Activated CD8-positive, alpha-beta memory T cell treated with anti-CD3 and anti-CD28 coated beads for 4 hours (primary cell): ENCODE measurements around the gene PAX3.

Experiments used
- DNase-seq, 2 donors: peaks; one replicate each; pipeline ENCODE4 v3.0.0-alpha.2; 2020; ENCODE audit warnings: low read depth in 2 of 2

Gene PAX3

DNA sequence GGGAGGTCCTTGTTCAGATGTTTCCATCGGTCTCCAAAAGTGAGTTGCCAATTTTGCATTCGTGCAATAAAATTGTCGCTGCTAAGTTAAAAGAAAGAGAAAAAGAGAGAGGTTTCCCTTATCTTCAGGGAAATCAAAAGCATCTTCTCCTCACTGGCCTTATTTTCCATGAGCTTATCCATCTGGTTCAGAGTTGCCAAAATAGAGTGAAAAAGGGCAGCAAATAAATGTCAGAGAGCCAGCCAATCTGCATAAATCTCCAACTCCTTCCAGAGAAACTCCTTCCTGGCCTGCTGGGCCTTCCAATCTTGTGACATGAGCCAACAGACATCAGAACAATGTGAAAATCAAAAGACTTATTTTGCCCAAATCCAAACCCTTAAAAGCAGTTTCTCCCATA is 28.4 kb downstream of the PAX3 start:
- no peak for DNase-seq

DNA sequence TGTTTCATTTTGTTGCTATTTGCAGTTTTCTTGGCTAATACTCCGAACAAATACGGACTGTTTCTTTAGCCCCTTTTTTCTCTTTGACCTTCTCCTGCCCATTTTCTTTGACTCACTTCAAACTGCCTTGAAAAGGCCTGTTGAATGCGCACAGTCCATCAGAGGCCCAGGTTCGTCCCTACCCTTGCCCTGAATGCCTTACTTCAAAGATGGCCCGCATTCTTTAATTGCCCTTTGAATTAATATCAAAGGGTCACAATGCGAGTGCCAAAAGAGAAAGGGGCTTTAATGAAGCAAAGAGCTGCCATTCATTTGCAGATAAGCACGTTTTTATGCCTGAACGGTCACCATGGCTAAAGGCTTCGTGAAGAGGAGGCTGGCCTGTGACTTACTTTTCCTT is 29.7 kb downstream of the PAX3 start:
- no peak for DNase-seq

DNA sequence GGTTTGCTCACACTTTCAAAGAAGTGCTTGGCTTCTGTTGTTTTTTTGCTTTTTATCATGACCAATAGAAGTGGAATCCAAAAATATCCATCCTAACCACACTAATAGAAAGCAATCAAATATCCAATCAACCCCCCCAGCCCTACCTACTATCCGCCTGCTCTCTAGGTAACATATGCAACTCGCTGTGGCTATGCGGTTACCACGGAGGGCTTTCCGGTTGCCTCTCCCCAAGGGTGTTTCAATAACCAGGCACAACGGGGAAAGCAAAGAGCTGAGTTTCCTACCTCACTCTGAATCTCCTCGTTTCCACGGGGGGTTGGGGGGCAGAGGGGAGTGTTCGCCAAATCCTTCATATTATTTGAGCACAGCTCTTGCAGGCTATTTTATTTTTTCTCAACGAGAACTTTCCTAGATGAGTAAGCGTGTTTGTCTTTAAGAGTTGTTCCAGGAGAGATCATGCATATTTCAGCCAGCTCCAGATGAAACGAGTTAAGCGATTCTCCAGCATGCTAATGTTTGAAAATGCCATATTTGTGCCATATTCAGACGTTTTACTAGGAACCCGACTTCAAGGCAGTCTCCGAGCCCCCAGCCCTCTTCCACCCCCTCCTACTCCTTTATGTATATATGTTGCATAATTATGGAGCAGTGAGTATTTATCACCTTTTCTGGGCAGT is 30.3 kb downstream of the PAX3 start:
- DNase-seq, result no peak

DNA sequence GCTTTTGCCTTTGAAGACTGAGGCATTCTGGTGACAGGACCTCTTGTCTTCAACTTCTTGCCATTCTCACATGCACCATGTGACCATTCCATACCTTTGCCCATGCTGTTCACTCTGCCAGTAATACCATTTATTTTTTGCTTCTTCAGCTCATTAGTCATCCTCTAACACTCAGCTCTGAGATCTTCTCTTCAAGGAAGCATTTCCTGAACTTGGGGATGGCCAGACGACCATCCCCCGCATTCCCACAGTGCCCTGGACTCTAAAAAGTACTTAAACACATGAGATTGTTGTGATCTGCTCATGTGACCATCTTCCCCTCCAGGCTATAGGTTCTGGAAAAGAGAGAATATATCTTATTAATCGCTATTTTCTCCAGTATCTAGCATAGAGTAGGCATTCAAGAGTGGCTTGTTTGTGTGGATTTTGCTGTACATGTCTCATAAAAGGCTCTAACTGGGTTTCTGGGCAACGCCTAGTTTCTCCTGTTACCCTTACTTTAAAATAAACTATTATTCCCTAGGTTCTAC is 33.9 kb downstream of the PAX3 start:
- DNase-seq, result no peak

DNA sequence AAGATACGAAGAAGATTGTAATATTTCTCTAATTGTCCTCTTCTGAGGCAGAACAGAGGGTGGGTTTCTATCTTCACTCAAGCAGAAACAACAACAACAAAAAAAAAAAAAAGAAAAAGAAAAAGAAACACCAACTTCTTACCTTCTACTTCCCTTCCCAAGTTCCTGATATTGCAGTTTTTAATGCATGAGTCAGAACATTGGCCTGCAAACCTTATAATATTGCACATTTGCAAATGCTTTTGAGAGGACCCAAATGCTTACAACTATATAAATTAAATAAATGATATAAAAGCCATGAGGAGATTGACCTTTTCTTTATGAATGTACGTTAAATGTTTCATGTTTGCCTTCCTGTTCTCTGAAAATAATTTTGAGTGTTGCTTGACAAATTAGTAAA is 37.3 kb downstream of the PAX3 start:
- no peak for DNase-seq

DNA sequence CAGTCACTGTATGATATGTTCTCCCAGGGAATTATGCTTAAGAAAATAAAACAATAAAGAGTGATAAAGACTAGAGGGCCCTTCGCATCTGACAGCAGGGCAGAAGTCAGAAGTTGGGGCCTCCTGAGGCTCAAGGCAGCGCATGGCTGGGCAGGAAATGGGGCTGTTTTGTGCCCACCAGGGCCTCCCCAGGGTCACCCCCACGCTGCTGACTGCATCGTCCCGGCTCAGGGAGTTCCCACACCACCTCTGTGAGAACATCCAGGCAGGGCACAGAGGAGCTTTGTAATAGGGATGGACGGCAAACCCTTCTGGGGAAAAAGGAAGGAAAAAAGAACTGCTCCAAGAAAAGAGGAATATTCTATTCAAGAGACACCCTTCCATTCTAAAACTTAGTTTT is 41.2 kb downstream of the PAX3 start:
- DNase-seq, result no peak

DNA sequence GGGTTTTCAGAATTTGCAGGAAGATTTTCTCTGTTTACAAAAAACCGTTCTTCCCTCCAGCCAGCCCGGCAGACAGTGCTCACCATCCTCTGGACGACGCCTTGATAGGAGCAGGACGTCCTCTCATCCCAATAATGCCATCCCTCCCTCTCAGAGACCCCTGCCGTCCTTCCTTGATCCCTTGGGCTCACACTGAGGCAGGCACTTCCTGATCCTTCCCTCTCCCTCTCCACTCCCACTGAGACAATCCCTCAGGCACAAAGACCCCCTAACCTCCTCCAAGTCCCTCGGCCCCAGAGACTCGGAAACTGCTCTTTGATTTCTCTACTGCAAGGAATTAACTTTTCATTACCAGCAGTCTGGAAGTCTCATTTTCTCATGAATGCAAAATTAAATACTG is 42.5 kb downstream of the PAX3 start:
- DNase-seq, result no peak

DNA sequence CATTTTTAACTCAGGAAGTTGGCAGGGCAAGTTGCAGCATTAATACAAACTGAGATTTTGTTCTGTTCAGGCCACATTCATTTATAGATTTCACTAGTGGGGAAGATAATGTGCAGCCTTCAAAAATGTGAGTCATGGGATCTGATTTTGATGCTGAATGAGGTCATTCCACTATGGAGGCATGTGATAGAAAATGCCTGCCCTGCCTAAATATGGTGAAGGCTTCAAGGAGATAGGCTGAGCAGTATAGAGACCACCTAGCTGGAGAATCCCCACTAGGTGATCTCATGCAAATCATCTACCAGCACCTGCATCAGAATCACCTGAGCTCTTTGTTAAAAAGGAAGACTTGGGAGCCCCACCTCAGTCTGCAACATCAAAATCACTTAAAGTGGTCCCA is 43.7 kb downstream of the PAX3 start:
- DNase-seq, result no peak

DNA sequence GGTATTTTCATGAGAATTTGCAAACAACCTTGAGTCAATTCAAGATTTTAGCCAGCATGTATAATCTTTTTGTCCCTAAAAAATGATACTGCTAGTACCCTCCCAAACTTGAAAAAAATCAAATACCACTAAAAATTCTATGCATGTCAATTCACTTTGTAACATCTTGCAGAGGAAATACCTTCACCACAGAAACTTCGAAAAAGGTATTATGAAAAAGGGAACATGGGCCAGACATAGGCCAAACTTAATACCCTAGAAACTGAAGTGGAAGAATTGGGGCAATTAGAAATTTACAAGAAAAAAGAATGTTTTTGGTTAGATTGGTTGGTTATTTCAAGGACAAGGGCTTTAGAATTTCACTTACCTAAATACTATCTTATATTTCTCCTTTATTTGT is 48.5 kb downstream of the PAX3 start:
- no peak for DNase-seq

DNA sequence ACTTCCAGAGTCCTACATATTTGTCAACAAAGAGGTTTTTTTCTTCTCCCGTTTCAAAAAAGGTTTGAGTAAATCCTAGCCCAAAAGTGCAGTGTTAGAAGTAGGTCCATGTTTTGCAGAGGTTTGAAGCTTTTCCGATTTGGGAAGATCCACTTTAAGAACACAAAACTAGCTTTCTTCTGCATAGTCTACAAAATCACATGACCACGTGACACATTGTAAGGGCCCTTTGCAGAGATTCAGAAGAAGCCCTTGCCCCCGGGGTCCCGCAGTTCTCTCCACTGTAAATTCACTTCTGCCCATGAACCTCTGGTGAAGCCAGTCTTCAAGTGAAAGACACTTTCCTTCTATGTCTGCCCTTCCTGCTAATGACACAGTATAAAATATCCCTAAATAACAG is 49.4 kb downstream of the PAX3 start:
- DNase-seq, result no peak

DNA sequence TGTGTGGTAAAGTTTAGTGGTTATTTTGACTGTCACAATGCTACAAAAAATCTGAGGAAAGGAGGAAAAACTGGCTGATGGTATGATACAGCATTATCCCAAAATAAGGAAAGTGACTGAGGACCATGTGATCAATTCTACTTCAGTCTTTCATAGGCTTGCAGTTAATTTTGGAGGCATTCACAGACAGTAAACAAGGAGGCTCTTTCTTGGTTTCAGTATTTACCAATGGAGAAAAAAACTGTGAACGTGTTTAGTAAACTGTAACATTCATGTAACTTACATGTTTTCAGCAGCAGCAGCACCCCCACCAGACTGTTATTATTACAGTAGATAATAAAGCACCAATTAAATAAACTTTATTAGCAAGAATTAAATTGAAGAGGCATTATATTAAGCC is 50.0 kb downstream of the PAX3 start:
- DNase-seq, result no peak

DNA sequence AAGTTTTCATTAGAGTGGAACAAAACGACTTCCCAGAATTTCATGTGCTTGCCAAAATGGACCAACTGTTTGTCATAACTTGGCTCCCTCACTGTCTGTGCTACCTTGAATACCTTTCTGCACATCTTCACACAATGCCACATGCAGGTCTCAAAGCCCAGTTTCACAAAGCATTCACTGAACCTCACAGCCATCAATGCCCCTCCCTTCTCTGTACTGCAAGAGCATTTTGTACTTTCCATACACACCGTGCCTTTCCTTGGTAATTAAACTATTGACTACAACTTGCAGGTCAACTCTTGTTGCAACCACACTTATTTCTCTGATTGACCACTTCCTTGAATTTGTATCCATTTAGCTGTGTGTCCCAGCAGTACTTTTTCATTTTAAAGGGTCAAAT is 50.5 kb downstream of the PAX3 start:
- no peak for DNase-seq

DNA sequence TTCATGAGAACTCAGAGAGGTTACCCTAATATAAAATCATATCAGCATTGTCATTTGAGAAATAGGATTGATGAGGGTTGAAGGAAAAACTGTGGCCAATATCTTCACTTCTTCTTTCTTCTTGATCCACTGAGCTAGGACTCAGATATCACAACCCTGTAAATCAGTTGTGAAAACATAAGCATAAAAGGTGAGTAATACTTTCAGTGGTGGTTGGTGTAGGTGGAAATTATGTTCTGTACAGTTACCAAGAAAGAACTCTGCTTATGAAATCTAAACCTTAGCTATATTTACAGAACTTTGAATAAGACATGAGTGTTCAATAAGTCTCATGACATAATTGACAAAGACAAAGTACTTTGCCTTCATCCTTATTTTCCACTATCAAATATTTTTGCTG is 56.3 kb downstream of the PAX3 start:
- no peak for DNase-seq

DNA sequence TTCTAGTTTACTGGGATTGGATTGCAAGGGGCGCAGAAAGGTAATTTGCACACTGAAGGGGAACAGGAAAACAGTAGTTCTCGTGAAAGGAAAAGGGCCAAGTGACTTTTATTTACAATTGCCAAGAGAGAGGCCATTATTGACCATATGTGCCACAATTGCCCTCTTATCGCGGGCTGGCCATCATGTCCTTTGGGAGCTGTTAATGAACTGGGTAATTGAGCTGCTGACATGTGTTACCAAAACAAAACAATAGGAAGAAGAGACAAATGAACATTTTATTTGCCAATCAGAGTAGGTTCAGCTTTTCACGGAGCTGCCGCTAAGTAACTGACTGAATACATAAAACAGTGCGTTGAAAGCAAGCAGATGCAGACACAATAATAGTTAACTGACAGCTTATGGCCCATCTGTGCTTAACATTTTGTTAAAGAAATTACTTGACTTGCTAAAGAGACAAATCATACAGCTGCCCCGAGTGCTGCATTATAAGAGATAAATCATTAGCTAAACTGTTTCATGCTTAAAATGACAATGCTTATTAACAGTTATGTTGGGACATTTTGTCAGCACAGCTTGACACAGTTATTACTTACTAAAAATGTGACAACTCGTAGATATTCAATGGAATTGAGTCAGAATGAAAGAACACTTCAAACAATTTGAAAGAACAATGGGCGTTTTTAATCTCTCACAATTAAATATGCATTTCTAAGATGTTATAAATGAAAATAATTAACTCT is 57.5 kb downstream of the PAX3 start:
- no peak for DNase-seq

DNA sequence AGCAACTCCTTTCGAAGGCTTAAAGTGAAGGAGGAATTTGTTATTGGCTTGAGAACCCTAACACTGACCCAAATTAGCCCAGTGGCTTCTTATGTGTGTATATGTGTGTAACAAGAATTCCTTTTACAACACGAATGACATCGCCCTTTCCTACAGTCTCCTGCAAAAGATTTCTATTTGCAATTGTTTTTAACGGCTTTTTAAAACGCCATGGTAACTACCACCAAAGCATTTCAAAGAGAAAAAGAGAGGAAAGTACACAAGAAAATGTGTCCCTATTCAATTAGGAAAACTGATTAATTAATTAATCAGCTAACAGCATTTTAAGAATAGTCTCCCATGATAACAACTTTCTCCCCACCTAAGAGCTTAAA is 58.1 kb downstream of the PAX3 start:
- DNase-seq, result no peak

DNA sequence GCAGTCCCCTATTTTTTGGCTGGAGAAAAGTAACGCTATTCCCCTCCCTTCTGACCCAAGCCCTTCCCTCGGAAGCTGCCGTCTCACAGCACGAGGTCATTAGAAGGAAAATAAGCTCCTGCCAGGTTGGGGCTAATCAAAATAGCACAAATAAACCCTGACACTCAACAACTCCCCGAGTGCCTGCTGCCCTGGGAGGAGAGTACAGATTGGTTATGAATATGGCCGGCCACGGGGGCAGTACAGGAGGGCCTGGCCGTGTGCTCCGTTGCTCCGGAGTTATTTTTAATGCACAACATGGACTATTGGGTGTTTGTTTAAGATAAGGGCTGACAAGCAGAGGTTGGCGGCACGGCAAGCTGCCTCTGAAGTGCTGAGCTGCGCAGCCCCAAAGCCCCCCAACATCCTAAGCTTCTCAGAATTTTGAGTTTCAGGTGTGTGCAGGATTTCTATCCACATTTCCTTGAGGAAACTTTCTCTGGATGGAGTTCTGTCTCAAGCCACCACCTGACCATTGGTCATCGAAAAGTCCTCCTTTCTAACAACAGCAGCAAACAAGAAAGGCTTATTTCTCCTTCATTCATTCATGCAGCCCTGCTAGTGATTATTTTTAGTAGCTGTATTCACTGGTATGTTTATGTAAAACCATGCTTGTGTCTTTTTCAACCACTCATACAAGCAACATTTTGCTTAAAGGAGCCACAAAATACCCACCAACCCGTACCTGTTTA is 58.7 kb downstream of the PAX3 start:
- DNase-seq, result no peak

DNA sequence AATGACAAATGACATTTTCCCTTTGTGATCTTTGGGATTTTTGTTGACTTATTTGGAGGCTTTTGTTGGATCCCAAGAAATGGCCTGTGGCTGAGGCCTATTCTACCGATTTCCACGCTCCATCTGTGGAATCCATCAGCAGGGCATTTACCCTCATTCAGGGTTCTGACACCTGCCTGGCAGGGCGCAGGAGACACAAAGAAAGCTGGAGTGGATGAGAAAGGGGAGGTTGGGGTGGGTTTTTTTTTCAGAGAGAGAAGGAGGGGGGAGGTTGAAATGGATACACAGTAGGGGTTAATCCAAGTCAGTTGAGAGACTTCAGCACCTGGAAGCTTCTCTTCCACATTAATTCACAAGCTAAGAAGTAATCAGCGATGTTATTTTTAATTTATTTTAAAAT is 59.7 kb downstream of the PAX3 start:
- DNase-seq, result no peak

DNA sequence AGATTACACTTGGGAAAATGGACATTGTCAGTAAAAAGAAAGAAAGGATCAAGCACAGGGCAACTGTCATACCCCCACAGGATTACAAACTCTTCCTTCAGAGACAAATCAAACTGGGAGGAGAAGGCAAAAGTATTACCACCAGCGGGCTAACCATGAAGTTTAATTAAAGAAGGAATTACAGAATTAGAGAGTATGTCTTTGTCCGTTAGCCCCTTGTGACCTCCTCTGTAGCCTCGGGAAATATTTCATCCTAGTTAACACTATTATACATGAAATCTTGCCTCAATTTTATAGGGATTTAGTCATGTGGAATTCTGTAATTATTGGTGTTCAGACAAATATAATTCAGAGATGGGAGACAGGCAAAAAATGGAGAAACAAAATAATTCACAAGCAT is 60.7 kb downstream of the PAX3 start:
- DNase-seq, result no peak

DNA sequence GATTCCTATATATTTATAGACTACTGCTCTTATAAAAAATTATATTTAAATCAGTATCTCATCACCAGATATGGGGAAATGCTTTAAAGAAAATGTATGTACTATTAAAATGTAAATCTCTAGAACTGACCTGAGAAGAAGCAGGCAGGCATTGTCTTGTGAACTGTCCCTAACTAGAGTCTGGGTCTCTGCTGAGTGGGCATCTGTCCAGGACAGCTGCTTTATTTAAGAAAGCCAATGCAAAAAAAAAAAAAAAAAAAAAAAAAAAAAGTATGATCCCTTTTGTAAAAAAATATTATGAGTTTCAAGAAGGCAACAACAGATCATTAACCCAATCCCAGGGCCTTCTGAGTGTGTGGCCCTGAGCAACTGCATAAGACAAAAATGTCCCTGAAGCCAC is 66.0 kb downstream of the PAX3 start:
- DNase-seq, result no peak

DNA sequence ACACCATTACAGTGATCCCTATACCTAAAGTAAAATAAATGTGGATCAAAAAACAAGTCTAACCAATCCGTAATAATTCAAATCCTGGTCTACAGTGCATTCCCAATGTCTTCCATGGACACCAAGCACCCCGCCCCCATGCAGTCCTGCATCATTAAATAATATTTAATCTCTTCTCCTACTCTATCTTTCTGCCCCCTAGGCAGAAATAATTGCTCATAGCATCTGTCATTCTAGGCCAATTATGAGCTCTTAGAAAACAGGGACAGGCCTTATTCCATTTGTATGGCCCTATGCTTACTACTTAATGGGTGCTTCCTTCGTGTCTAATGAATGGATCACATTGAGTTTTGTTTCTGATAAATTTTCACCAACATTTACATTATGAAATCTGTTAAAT is 66.4 kb downstream of the PAX3 start:
- no peak for DNase-seq

DNA sequence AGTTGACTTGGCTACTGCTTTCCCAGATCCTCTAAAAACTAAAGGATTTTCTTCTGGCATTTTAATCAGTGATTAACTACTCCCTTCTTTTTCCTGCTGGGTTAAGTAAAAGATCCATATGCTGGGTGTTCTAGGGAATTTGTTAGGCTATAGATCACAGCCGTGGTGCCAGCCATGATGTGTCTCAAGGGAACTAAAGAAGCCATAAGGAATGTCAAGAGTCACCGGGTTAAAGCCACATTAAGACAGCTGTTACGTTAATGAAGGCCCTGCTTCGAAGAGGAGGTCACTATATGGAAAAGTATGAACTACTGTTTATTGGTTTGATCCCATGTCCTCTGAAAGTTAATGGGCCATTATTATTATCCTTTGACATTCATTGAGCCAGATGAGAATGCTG is 70.7 kb downstream of the PAX3 start:
- DNase-seq, result no peak

DNA sequence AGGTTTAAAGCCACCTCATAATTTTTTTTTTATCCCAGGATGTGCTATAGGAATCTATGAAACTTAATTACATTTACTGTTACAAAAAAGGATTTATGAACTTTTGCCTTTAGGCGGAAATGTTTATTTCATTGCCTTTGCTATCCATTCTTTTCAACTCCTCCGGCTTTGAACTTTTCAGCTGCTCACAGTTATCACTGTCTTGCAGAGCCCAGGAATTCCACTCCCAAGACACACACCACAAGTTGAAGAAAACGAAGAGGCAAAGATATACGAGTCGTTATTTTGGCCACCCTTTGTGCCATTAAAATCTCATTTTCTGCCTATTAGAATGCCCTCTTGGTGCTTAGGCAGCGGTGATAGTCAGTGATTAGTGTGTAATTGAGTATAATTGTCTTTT is 80.0 kb downstream of the PAX3 start:
- no peak for DNase-seq

DNA sequence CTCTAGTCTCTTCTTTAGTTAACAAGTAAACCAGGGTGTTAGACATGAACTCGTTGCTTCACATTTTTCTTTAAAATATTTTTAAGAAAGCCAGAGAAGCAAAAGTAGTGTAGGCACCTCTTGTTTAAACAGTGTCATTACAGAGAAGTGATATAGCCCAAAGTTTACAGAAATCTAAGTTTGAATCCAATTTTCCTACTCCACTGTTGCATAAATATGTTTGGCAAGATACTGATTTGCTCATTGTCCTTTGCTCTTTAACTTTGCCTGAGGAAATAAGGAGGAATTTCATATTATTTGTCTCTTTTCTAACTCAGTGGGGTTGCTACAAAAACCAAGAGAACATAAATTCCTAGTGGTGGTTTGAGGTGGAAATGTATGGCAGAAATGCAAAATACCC is 81.1 kb downstream of the PAX3 start:
- DNase-seq, result no peak
